ENCODE data around the gene RAPSN.

The RAPSN gene

GRCh38 chr11:47436726-47437125 lies 12.2 kb downstream of the RAPSN start:
- FAIRE-seq (no peak), DNase-seq (ENCODE audit: insufficient read length, low spot score) (no peak)

GRCh38 chr11:47435687-47436086 lies 13.2 kb downstream of the RAPSN start:
- DNase-seq (ENCODE audit: insufficient read length, low spot score) (no peak), FAIRE-seq (no peak)

GRCh38 chr11:47434011-47434786 lies 14.7 kb downstream of the RAPSN start:
- FAIRE-seq (no peak), DNase-seq (ENCODE audit: insufficient read length, low spot score) (no peak)

- no peak for DNase-seq (ENCODE audit: insufficient read length, low spot score)
- no peak for FAIRE-seq
Measured at GRCh38 chr11:47433157-47433556, 15.8 kb downstream of the RAPSN start.

- FAIRE-seq (no peak), DNase-seq (ENCODE audit: insufficient read length, low spot score) (no peak)
Measured at GRCh38 chr11:47431356-47432083, 17.4 kb downstream of the RAPSN start.

- no peak for FAIRE-seq
- DNase-seq (ENCODE audit: insufficient read length, low spot score) = no peak
Measured at GRCh38 chr11:47430524-47430923, 18.4 kb downstream of the RAPSN start.

- DNase-seq (ENCODE audit: insufficient read length, low spot score) = peak; percentile 89
- FAIRE-seq = peak; percentile 97
Measured at GRCh38 chr11:47426062-47426956, 22.6 kb downstream of the RAPSN start, which contains the start of gene PSMC3. PSMC3 (minus strand) TSS chr11:47426439; CDS start chr11:47426279, 160 bp downstream.

- no peak for FAIRE-seq
- no peak for DNase-seq (ENCODE audit: insufficient read length, low spot score)
Measured at GRCh38 chr11:47425611-47426010, 23.3 kb downstream of the RAPSN start.

GRCh38 chr11:47418454-47419259 lies 30.3 kb downstream of the RAPSN start:
- no peak for FAIRE-seq
- DNase-seq (ENCODE audit: insufficient read length, low spot score) = no peak

- FAIRE-seq (no peak), DNase-seq (ENCODE audit: insufficient read length, low spot score) (no peak)
Measured at GRCh38 chr11:47417712-47418111, 31.2 kb downstream of the RAPSN start.

- FAIRE-seq = no peak
Measured at GRCh38 chr11:47415949-47416472, 32.9 kb downstream of the RAPSN start.

GRCh38 chr11:47415091-47415854 lies 33.7 kb downstream of the RAPSN start:
- FAIRE-seq = no peak
- DNase-seq (ENCODE audit: insufficient read length, low spot score) = no peak

More at GRCh38 chr11:47415949-47416472, 32.9 kb downstream of the RAPSN start:
- DNase-seq (ENCODE audit: insufficient read length, low spot score) = no peak

GRCh38 chr11:47414685-47415070 lies 34.3 kb downstream of the RAPSN start:
- FAIRE-seq (no peak), DNase-seq (ENCODE audit: insufficient read length, low spot score) (no peak)

GRCh38 chr11:47413908-47414684 lies 34.8 kb downstream of the RAPSN start:
- no peak for FAIRE-seq
- no peak for DNase-seq (ENCODE audit: insufficient read length, low spot score)

- no peak for FAIRE-seq
- DNase-seq (ENCODE audit: insufficient read length, low spot score) = no peak
Measured at GRCh38 chr11:47413351-47413750, 35.6 kb downstream of the RAPSN start.

- peak; percentile 62 for DNase-seq (ENCODE audit: insufficient read length, low spot score)
- peak; percentile 77 for FAIRE-seq
Measured at GRCh38 chr11:47411884-47412746, 36.8 kb downstream of the RAPSN start.
